Panc1 (cell line): ENCODE measurements around the gene HLA-DRB5.
"Not testable (repeated sequence)": the region's sequence is repeated elsewhere in the genome, so short reads cannot be mapped to it uniquely, and the experiment has no call there.

ENCODE experiments used
- CTCF ChIP-seq: fragments of 450-650 bp; IDR thresholded peaks from 2 replicates; pipeline ENCODE4 v1.5.1; 2017; ENCODE audit warnings: mild to moderate bottlenecking
- POLR2AphosphoS5 ChIP-seq: IDR thresholded peaks from 2 replicates; pipeline ENCODE4 v1.6.1; 2012; ENCODE audit warnings: mild to moderate bottlenecking, low read depth, low read length, moderate library complexity
- REST ChIP-seq, 2 experiments: IDR thresholded peaks; 2 replicates each; pipeline ENCODE4 v1.6.1; 2011 to 2012; ENCODE audit warnings: low read depth in 2 of 2, control low read depth in 1 of 2, low read length in 1 of 2, mild to moderate bottlenecking in 1 of 2, moderate library complexity in 1 of 2; ENCODE audit not compliant: insufficient read depth in 1 of 2
- SIN3A ChIP-seq: IDR thresholded peaks from 2 replicates; pipeline ENCODE4 v1.6.1; 2012; ENCODE audit warnings: low read depth, mild to moderate bottlenecking, low read length, moderate library complexity, borderline replicate concordance; ENCODE audit not compliant: insufficient read depth
- TCF7L2 ChIP-seq: IDR thresholded peaks from 2 replicates; pipeline ENCODE4 v1.6.1; 2011; ENCODE audit warnings: mild to moderate bottlenecking, low read depth, low read length, inconsistent platforms

GRCh38 chr6:32467743-32468503, 62.2 kb downstream of the HLA-DRB5 start:
- TF ChIP-seq POLR2AphosphoS5; CTCF; SIN3A; REST (IDR thresholded peaks at IDR 0.05; ENCODE audit: insufficient read depth in 1 of 2, low read depth in 2 of 2, low read length in 1 of 2); TCF7L2: not testable (repeated sequence)
